ENCODE results near the gene ATAD5. TPM values are rescaled to one million over a fixed set of nuclear protein-coding genes. Genes with fewer than 3 reads are reported as not detected.
A peak's percentile ranks its signal among the peaks of the same experiment; 100 is the strongest.

ATAD5 gene
- total RNA-seq, 1 donor from 2014 or later = 36.2 TPM

DNA sequence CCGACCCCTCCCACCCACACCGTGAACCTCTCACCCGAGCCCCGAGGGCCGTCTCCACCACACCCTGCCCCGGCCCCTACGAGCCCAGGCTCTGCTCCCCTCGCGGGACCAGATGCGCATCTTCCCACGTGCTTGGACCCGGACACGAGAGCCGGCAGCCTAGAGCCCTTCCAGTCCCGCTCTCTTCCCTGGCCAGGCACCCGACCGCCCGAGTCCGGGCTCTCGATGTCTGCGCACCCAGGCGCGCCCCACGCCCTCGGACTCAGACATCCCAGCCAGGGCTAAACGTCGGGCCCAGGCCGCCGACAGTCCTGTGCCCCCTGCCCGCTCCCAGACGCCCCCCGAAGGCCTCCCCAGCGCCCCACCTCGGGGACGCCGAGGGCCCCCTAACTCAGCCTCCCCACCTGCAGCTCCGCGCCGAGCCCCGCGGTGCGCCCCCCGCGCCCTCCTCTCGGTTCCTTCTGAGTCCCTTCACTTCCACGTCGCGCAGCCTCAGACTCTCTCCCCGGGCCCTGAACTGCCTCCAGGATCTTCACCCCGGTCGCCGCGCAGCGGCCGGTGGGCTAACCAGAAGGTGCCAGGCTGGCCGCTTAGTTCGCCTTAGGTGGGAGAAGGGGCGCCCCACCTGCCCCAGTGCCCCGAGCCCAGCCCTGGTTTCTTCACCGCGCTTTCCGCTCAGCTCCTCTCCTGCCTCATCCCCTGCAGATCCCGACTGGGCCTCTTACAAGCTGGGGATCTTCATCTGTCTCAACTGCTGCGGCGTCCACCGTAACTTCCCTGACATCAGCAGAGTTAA is 90.7 kb downstream of the ATAD5 start:
- H3K27me3 ChIP-seq = peaks cover 65% of the 10 kb centered on the region
- peak; percentile 32 for DNase-seq (ENCODE audit: low spot score)
- H3K27me3 Mint-ChIP-seq (ENCODE audit: insufficient read depth, low read depth) = peaks cover 44% of the 10 kb centered on the region
- no peaks in the 10 kb centered on the region for H3K9me3 Mint-ChIP-seq
- H4K20me1 ChIP-seq (ENCODE audit: low read depth) = no peaks in the 10 kb centered on the region
- no peak overlapping the region for H3K27ac Mint-ChIP-seq
- peak overlapping the region; percentile 89 for H3K4me2 ChIP-seq
- H3K36me3 Mint-ChIP-seq = no peaks in the 10 kb centered on the region
- no peak overlapping the region for H3K27ac ChIP-seq
- H3K4me1 ChIP-seq = no peaks in the 10 kb centered on the region
- no peaks in the 10 kb centered on the region for H3K79me2 ChIP-seq (ENCODE audit: low read depth)
- H3F3A ChIP-seq (ENCODE audit: low read depth) = peaks cover 8% of the 10 kb centered on the region
- H3K4me3 ChIP-seq = peak overlapping the region; percentile 59
- TF ChIP-seq CTCF (IDR thresholded peaks at IDR 0.05) = no peak
- TF ChIP-seq EZH2 (IDR thresholded peaks at IDR 0.05) = peak; percentile 92
- peak; percentile 93 for TF ChIP-seq EZH2phosphoT487 (IDR thresholded peaks at IDR 0.05)
- peak overlapping the region; percentile 95 for H2AFZ ChIP-seq (replicated peaks)
- H3K4me3 Mint-ChIP-seq = peak overlapping the region; percentile 84
- no peaks in the 10 kb centered on the region for H3K36me3 ChIP-seq
- no peaks in the 10 kb centered on the region for H3K9me3 ChIP-seq (ENCODE audit: low read depth)
- H3K9ac ChIP-seq = no peak overlapping the region
- peaks cover 18% of the 10 kb centered on the region for H3K4me1 Mint-ChIP-seq

GRCh38 chr17:30924341-30924740 is 92.6 kb downstream of the ATAD5 start:
- Histone ChIP-seq H2AFZ (replicated peaks) (no peak overlapping the region), H3K27me3 (peaks cover 58% of the 10 kb centered on the region), H3K4me3 (no peak overlapping the region), H3K4me1 (no peaks in the 10 kb centered on the region), H3K27ac (no peak overlapping the region), H3K4me2 (no peak overlapping the region), H3F3A (ENCODE audit: low read depth) (peaks cover 8% of the 10 kb centered on the region), H3K9me3 (ENCODE audit: low read depth) (no peaks in the 10 kb centered on the region), H4K20me1 (ENCODE audit: low read depth) (no peaks in the 10 kb centered on the region), H3K36me3 (no peaks in the 10 kb centered on the region), H3K79me2 (ENCODE audit: low read depth) (no peaks in the 10 kb centered on the region), H3K9ac (no peak overlapping the region)
- Mint-ChIP-seq H3K9me3 (no peaks in the 10 kb centered on the region), H3K4me3 (no peak overlapping the region), H3K27ac (no peak overlapping the region), H3K4me1 (peaks cover 20% of the 10 kb centered on the region), H3K36me3 (no peaks in the 10 kb centered on the region), H3K27me3 (ENCODE audit: insufficient read depth, low read depth) (peaks cover 46% of the 10 kb centered on the region)
- no peak for DNase-seq (ENCODE audit: low spot score)
- TF ChIP-seq CTCF (IDR thresholded peaks at IDR 0.05) = peak; percentile 5
- no peak for TF ChIP-seq EZH2 (IDR thresholded peaks at IDR 0.05)
- no peak for TF ChIP-seq EZH2phosphoT487 (IDR thresholded peaks at IDR 0.05)

GRCh38 chr17:30926516-30926915 is 94.8 kb downstream of the ATAD5 start:
- TF ChIP-seq EZH2 (IDR thresholded peaks at IDR 0.05) (no peak), EZH2phosphoT487 (IDR thresholded peaks at IDR 0.05) (no peak), CTCF (IDR thresholded peaks at IDR 0.05) (no peak)
- peaks cover under 1% of the 10 kb centered on the region for H3F3A ChIP-seq (ENCODE audit: low read depth)
- no peaks in the 10 kb centered on the region for H3K36me3 ChIP-seq
- H3K9ac ChIP-seq = no peak overlapping the region
- no peaks in the 10 kb centered on the region for H3K9me3 Mint-ChIP-seq
- H3K36me3 Mint-ChIP-seq = no peaks in the 10 kb centered on the region
- H3K27me3 Mint-ChIP-seq (ENCODE audit: insufficient read depth, low read depth) = peaks cover 35% of the 10 kb centered on the region
- H3K4me3 ChIP-seq = no peak overlapping the region
- H4K20me1 ChIP-seq (ENCODE audit: low read depth) = no peaks in the 10 kb centered on the region
- no peak overlapping the region for H2AFZ ChIP-seq (replicated peaks)
- no peak overlapping the region for H3K27ac Mint-ChIP-seq
- H3K79me2 ChIP-seq (ENCODE audit: low read depth) = no peaks in the 10 kb centered on the region
- H3K27me3 ChIP-seq = peaks cover 44% of the 10 kb centered on the region
- no peaks in the 10 kb centered on the region for H3K9me3 ChIP-seq (ENCODE audit: low read depth)
- no peak for DNase-seq (ENCODE audit: low spot score)
- peaks cover 8% of the 10 kb centered on the region for H3K4me1 Mint-ChIP-seq
- H3K4me1 ChIP-seq = no peaks in the 10 kb centered on the region
- no peak overlapping the region for H3K4me2 ChIP-seq
- no peak overlapping the region for H3K4me3 Mint-ChIP-seq
- H3K27ac ChIP-seq = no peak overlapping the region
